Tibial nerve (tissue), 4 donors: Measurements from ENCODE around the gene PRRX1.

ENCODE experiments used
- CTCF ChIP-seq, 5 experiments: fragments of 200-600 bp in 3 of 5; fragments of 450-650 bp in 2 of 5; sonication (generic) in 3 of 5; IDR thresholded peaks; one replicate each; pipeline ENCODE4 v1.5.1; 2016 to 2019; ENCODE audit warnings: antibody characterized with exemption in 5 of 5, mild to moderate bottlenecking in 3 of 5, moderate library complexity in 2 of 5
- EP300 ChIP-seq, 2 donors: sonication (generic); formaldehyde crosslinking; IDR thresholded peaks; one replicate each; pipeline ENCODE4 v1.6.1; 2017; ENCODE audit warnings: antibody characterized with exemption in 2 of 2, mild to moderate bottlenecking in 1 of 2
- POLR2A ChIP-seq, 2 donors: fragments of 450-650 bp; IDR thresholded peaks; one replicate each; pipeline ENCODE4 v1.6.1; 2017; ENCODE audit warnings: antibody characterized with exemption in 2 of 2, mild to moderate bottlenecking in 2 of 2, moderate library complexity in 2 of 2

- TF ChIP-seq CTCF (IDR thresholded peaks at IDR 0.05) (no peak), EP300 (IDR thresholded peaks at IDR 0.05) (peak in 1 of 2 donors; percentile 18), POLR2A (IDR thresholded peaks at IDR 0.05) (no peak)
Measured at GRCh38 chr1:170664828-170665612, 1.1 kb downstream of the PRRX1 start.
